HG03520 (cell line): ENCODE data around the gene TRIM26.
"Not testable (repeated sequence)": the region's sequence is repeated elsewhere in the genome, so short reads cannot be mapped to it uniquely, and the experiment has no call there.

Source experiments
- ATAC-seq: cut with Tn5 transposase; IDR thresholded peaks from one replicate; pipeline ENCODE4 v1.9.1; 2021; ENCODE audit warnings: mild to moderate bottlenecking, moderate library complexity; ENCODE audit not compliant: unreplicated experiment

The TRIM26 gene

DNA sequence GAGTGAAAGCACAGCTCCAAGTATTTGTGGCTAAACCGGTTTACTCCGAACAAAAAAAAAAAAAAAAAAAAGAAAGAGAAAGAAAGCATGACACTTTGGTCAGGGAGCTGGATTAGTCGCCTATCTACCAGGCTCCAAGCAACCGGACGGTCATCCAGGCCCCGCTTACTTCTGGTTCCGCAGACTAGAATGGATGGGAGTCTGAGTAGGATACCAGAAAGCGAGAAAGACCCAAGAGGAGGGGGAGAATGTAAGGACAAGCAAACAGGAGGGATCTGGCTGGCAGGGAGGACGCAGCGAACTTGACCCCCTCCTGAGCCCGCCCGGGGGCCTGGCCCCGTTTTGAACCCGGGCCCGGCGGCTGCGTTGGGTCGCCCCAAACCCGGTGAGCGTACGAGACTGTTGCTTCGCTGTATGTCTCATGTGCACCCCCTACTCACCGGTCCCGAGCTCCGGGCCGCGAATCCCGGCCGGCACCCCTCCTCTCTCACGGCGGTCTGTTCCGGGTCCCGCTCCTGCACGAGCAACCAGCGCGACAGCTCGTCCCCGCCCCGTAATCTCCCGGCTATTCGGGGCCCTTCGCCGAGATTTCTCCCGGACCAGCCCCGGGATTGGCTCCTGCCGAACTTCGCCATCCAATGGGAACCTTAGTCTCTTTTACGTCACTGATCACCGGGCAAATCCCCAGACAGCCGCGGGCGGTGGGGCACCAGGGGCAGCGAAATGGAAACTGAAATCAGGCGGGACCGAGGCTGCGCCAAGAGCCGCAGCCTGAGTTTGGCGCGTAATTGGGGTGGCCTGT, at the start of gene TRIM26:
TSS of gene TRIM26 (minus strand) at position 542 of the 802 bp plus-strand sequence. CDS start 14,303 bp downstream, outside the sequence.
- ATAC-seq = peak; percentile 79

GRCh38 chr6:30260036-30260504, 46.9 kb upstream of the TRIM26 start:
- peak; percentile 18 for ATAC-seq

- peak; percentile 91 for ATAC-seq
Measured at GRCh38 chr6:30259140-30260035, 46.2 kb upstream of the TRIM26 start.

- no peak for ATAC-seq
Measured at GRCh38 chr6:30258204-30258603, 45.0 kb upstream of the TRIM26 start.

- ATAC-seq = not testable (repeated sequence)
Measured at GRCh38 chr6:30252417-30252816, 39.2 kb upstream of the TRIM26 start.

DNA sequence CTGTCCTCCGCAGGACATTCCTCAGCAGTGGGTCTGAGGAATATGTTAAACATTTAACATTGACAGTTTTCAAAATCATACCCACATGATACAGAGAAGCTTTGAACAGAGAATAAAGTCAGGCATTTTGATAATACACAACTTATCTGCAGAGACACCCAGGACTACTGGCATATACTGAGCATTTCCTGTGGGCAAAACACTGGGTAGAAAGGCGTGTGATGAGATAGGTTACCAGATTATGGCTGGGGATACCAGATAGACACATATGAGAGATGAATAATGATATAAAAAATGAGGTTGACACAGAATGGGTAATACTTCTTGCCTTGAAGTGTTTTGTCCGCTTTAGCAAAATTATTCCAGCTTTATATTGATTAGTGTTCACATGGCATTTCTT, 31.4 kb upstream of the TRIM26 start:
- no peak for ATAC-seq

DNA sequence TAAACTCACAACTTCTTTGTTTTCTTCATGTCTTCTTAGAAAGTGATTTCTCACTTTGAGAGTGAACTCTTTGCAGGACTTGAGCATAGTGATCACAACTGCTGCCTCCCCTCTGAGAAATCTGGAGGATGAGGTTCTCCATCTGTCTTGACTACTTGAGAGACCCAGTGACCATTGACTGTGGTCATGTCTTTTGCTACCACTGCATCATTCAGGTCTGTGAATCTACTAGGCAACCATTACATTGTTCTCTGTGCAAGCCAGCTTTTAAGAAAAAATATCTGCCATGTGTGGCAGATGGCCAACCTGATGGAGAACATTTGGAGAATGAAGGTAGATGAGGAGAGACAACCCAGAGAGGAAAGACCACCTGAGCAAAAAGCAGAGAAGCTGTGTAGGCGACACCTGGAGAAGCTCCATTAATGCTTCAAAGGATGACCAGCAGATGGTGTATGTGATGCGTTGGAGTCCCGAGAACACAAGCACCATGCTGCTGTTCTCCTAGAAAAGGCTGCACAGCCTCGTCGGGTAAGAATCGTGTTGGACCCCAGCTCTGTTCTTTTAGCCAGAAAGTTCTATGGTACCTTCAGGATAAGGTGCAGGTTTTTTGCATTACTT, 25.1 kb upstream of the TRIM26 start:
- ATAC-seq = no peak

GRCh38 chr6:30234356-30234755, 21.1 kb upstream of the TRIM26 start:
- ATAC-seq = no peak

DNA sequence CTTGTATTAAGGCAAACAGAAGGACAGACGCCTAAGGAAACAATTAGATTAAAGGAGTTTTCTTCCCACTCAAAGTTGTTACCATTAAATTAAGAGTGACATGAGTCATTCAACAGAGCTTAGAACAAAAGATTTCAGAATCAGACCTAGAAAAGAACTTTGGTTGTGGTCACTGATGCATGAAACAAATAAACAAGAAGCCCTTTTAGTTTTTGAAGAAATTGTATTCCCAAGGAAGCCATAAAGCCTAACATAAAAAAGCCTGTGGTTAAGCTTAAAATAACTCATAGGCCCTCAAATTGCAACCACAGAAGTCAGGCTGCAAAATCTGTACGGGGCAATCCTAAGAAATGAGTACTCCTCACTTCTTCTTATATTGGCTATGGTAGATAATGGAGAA, 17.9 kb upstream of the TRIM26 start:
- ATAC-seq = no peak

DNA sequence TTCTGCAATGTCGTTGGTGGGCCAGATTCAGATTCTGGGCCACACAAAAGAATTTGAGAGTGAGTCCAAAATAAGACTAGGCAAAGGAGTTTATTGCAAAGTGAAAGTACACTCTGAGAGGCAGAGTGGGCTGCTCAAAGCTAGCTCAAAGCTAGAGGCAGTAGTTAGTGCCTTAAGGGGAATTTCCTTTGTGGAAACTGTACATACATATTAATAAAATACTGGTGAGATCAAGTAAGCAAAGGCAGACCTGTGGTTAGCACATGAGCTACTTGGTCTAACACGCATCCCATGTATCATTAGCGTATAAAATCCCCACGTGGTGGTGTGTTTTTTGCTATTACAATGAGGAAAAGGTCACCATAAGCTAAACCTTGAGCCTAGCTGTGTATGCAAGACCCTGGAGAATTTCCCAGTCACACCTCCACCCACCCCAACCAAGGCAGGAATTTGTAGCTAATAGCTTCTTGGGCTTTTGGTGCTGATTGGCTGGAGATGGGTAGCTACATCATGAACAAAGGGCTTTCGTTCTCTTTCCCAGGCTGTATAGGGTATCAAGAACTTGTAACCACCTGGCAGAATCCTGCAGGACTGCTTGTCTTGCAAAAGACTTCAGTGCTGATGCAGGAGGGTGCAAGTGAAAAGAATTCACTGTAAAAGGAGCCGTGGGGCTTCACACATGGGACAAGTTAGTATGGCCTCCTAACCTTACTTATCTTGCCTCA, 14.7 kb upstream of the TRIM26 start:
- no peak for ATAC-seq

- no peak for ATAC-seq
Measured at GRCh38 chr6:30227242-30227722, 14.1 kb upstream of the TRIM26 start.

- no peak for ATAC-seq
Measured at GRCh38 chr6:30223339-30223738, 10.1 kb upstream of the TRIM26 start.

GRCh38 chr6:30221956-30222355, 8.8 kb upstream of the TRIM26 start:
- not testable (repeated sequence) for ATAC-seq

DNA sequence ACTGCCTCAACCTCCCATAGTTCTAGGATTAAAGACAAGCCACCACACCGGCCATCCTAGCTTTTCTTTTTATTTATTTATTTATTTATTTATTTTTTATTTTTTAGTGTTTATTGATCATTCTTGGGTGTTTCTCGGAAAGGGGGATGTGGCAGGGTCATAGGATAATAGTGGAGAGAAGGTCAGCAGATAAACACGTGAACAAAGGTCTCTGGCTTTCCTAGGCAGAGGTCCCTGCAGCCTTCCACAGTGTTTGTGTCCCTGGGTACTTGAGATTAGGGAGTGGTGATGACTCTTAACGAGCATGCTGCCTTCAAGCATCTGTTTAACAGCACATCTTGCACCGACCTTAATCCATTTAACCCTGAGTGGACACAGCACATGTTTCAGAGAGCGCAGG, 8.2 kb upstream of the TRIM26 start:
- ATAC-seq = not testable (repeated sequence)

DNA sequence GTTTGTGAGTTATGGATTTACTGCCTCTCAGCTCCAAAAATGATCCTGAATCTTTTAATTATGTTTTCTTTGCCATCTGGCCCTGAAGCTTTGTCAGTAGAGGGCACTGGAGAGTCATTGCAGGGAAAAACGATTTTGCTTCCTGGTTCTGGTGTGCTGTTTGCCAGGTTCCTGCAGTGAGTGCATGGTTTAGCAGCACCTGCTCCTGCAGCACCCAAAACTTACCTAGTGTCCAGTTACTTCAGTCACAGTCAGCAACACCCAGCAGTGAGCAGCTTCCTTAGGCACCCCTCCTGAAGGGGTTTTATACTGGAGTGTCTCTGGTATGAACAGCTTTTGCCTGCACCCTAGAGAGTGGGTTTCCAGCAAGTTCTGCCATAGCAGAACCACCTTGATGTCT, 6.0 kb upstream of the TRIM26 start:
- no peak for ATAC-seq

- no peak for ATAC-seq
Measured at GRCh38 chr6:30216096-30216495, 2.9 kb upstream of the TRIM26 start.

DNA sequence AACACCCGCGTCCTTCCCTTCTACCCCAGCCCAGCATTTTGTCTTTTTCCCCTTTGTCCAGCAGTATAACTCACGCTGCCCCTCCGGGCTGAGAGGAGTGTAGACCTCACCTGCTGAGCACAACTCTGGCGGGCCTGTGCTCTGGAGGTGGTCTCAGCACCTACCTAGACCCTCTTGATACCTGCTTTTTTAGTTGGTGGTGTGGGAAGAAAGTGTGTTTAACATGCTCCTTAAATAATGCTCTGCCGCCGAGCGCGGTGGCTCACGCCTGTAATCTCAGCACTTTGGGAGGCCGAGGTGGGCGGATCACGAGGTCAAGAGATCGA, 1.4 kb upstream of the TRIM26 start:
- ATAC-seq = no peak

DNA sequence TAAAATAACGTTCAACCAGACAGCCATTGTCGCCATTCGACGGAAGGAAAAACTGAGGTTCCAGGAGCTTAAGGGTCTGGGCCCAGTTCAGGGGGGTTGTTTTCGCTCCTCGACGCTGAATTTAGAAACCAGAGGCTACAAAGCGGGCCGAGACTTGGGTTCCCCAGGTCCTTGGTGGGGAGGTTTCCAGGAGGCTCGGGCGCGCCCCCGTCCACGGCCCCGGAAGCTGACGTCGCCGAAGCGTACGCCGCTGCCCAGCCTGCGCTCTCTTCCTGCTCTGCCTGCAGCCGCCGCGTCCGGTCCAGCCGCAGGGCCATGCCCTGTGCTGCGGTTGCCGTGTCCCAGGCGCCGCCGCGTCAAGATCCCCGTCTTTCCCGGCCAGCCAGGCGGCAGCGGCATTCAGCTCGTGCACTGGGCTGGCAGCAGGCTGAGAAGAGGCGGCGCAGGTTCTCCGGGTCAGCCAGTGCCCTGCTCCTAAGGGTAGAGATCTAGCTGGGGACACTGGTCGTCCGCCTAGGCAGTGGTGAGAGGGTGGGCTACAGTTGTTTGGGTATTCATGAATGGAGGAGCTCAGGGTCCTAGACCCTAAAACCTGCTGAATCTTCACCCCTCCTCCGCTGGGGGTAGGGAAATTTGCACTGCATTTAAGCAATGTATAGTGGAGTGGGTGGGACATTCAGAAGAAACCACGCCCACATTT, 901 bp upstream of the TRIM26 start:
- peak; percentile 32 for ATAC-seq

DNA sequence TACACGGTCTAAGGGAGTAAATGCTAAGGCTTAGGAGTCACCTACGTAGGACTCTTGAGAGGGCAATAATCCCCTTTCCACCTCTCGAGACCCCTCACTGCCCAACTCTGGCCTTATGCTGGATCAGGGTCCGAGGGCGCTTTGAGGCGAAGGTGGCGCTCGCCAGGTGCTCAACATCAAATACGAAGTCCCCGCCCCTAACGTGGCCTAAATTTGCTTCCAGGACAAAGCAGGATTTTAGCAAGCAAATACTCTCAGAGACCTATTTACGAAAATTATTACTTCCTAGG, 406 bp upstream of the TRIM26 start:
- no peak for ATAC-seq

GRCh38 chr6:30211899-30212298, 1.3 kb downstream of the TRIM26 start:
- no peak for ATAC-seq
